ENCODE results near the gene SMS. TPM values are rescaled to one million over a fixed set of nuclear protein-coding genes. Genes with fewer than 3 reads are reported as not detected.
A peak's percentile ranks its signal among the peaks of the same experiment; 100 is the strongest.

SMS gene
- total and polyA plus RNA-seq, 2 donors (not counting 1 experiment from before 2014, with no cell fraction given) = 129 to 252 TPM

GRCh38 chrX:21972721-21973120 lies 32.2 kb downstream of the SMS start:
- Histone ChIP-seq H3K4me1 (ENCODE audit: control insufficient read depth, extremely low read depth, insufficient read depth, low read length) (no peaks in the 10 kb centered on the region), H3K27ac (ENCODE audit: insufficient read depth, low read length) (peak overlapping the region; percentile 10), H3K79me2 (ENCODE audit: control insufficient read depth, insufficient read depth, low read length) (peaks cover 25% of the 10 kb centered on the region), H2AFZ (ENCODE audit: low read length) (no peak overlapping the region), H3K9me3 (ENCODE audit: control insufficient read depth, insufficient read depth, low read depth, low read length) (no peaks in the 10 kb centered on the region), H3K9ac (ENCODE audit: insufficient read depth, low read length) (no peak overlapping the region), H3K27me3 (ENCODE audit: control insufficient read depth, insufficient read depth, low read length) (no peaks in the 10 kb centered on the region), H3K4me3 (replicated peaks in 1 of 4; ENCODE audit: control extremely low read depth in 1 of 4, insufficient read depth in 1 of 4, low read depth in 3 of 4, low read length in 4 of 4) (no peak overlapping the region), H3K4me2 (ENCODE audit: extremely low read depth, insufficient read depth, low read length) (no peak overlapping the region), H3K36me3 (ENCODE audit: control insufficient read depth, insufficient read depth, low read length) (peaks cover 3% of the 10 kb centered on the region), H4K20me1 (ENCODE audit: control insufficient read depth, extremely low read depth, insufficient read depth, low read length) (no peaks in the 10 kb centered on the region)
- no peak for TF ChIP-seq EZH2 (IDR thresholded peaks at IDR 0.05; ENCODE audit: low read length, missing control alignments)
- peak in 1 of 2 donors; percentile 27 for TF ChIP-seq CTCF (conservative IDR thresholded peaks at IDR 0.05 in 1 of 2, IDR thresholded peaks at IDR 0.05 in 1 of 2; ENCODE audit: low read depth in 1 of 2, low read length in 2 of 2)
- DNase-seq (ENCODE audit: low read depth in 2 of 2) = peak; percentile 65 to 93

- H3K4me3 ChIP-seq (replicated peaks in 1 of 4; ENCODE audit: control extremely low read depth in 1 of 4, insufficient read depth in 1 of 4, low read depth in 3 of 4, low read length in 4 of 4) = no peak overlapping the region
- no peak overlapping the region for H2AFZ ChIP-seq (ENCODE audit: low read length)
- H4K20me1 ChIP-seq (ENCODE audit: control insufficient read depth, extremely low read depth, insufficient read depth, low read length) = no peaks in the 10 kb centered on the region
- H3K27me3 ChIP-seq (ENCODE audit: control insufficient read depth, insufficient read depth, low read length) = no peaks in the 10 kb centered on the region
- no peaks in the 10 kb centered on the region for H3K4me1 ChIP-seq (ENCODE audit: control insufficient read depth, extremely low read depth, insufficient read depth, low read length)
- no peak for DNase-seq (ENCODE audit: low read depth in 2 of 2)
- H3K4me2 ChIP-seq (ENCODE audit: extremely low read depth, insufficient read depth, low read length) = no peak overlapping the region
- H3K9me3 ChIP-seq (ENCODE audit: control insufficient read depth, insufficient read depth, low read depth, low read length) = no peaks in the 10 kb centered on the region
- TF ChIP-seq CTCF (conservative IDR thresholded peaks at IDR 0.05 in 1 of 2, IDR thresholded peaks at IDR 0.05 in 1 of 2; ENCODE audit: low read depth in 1 of 2, low read length in 2 of 2) (no peak), EZH2 (IDR thresholded peaks at IDR 0.05; ENCODE audit: low read length, missing control alignments) (no peak)
- H3K9ac ChIP-seq (ENCODE audit: insufficient read depth, low read length) = no peak overlapping the region
- no peak overlapping the region for H3K27ac ChIP-seq (ENCODE audit: insufficient read depth, low read length)
- peaks cover 3% of the 10 kb centered on the region for H3K36me3 ChIP-seq (ENCODE audit: control insufficient read depth, insufficient read depth, low read length)
- peaks cover 19% of the 10 kb centered on the region for H3K79me2 ChIP-seq (ENCODE audit: control insufficient read depth, insufficient read depth, low read length)
Observed at GRCh38 chrX:21973321-21974010, 33.0 kb downstream of the SMS start.

GRCh38 chrX:21974011-21974385 lies 33.5 kb downstream of the SMS start:
- Histone ChIP-seq H3K9me3 (ENCODE audit: control insufficient read depth, insufficient read depth, low read depth, low read length) (no peaks in the 10 kb centered on the region), H4K20me1 (ENCODE audit: control insufficient read depth, extremely low read depth, insufficient read depth, low read length) (no peaks in the 10 kb centered on the region), H3K27ac (ENCODE audit: insufficient read depth, low read length) (no peak overlapping the region), H3K4me3 (replicated peaks in 1 of 4; ENCODE audit: control extremely low read depth in 1 of 4, insufficient read depth in 1 of 4, low read depth in 3 of 4, low read length in 4 of 4) (no peak overlapping the region), H3K4me2 (ENCODE audit: extremely low read depth, insufficient read depth, low read length) (no peak overlapping the region), H3K27me3 (ENCODE audit: control insufficient read depth, insufficient read depth, low read length) (no peaks in the 10 kb centered on the region), H3K36me3 (ENCODE audit: control insufficient read depth, insufficient read depth, low read length) (peaks cover 3% of the 10 kb centered on the region), H3K9ac (ENCODE audit: insufficient read depth, low read length) (no peak overlapping the region), H2AFZ (ENCODE audit: low read length) (no peak overlapping the region), H3K79me2 (ENCODE audit: control insufficient read depth, insufficient read depth, low read length) (peaks cover 15% of the 10 kb centered on the region), H3K4me1 (ENCODE audit: control insufficient read depth, extremely low read depth, insufficient read depth, low read length) (no peaks in the 10 kb centered on the region)
- peak in 1 of 2 donors; percentile 46 for DNase-seq (ENCODE audit: low read depth in 2 of 2)
- TF ChIP-seq EZH2 (IDR thresholded peaks at IDR 0.05; ENCODE audit: low read length, missing control alignments) (no peak), CTCF (conservative IDR thresholded peaks at IDR 0.05 in 1 of 2, IDR thresholded peaks at IDR 0.05 in 1 of 2; ENCODE audit: low read depth in 1 of 2, low read length in 2 of 2) (no peak)
